WTC11 (cell line): ENCODE data around the gene CCDC126.
"Not testable (repeated sequence)": the region's sequence is repeated elsewhere in the genome, so short reads cannot be mapped to it uniquely, and the experiment has no call there.

Source experiments
- ATF1 ChIP-seq: sonication (generic); formaldehyde crosslinking; IDR thresholded peaks from 2 replicates; pipeline ENCODE4 v1.8.1; 2023; ENCODE audit warnings: mild to moderate bottlenecking, moderate library complexity, missing genetic modification reagents
- FOXJ3 ChIP-seq: sonication (generic); formaldehyde crosslinking; IDR thresholded peaks from 2 replicates; pipeline ENCODE4 v1.9.0; 2021; ENCODE audit warnings: missing genetic modification reagents, mild to moderate bottlenecking, borderline replicate concordance
- FOXK1 ChIP-seq: sonication (generic); formaldehyde crosslinking; IDR thresholded peaks from 2 replicates; pipeline ENCODE4 v1.8.0; 2022; ENCODE audit warnings: mild to moderate bottlenecking, moderate library complexity, missing genetic modification reagents
- MAX ChIP-seq: sonication (generic); formaldehyde crosslinking; IDR thresholded peaks from 2 replicates; pipeline ENCODE4 v1.8.0; 2022; ENCODE audit warnings: mild to moderate bottlenecking, missing genetic modification reagents
- NR3C1 ChIP-seq: sonication (generic); formaldehyde crosslinking; conservative IDR thresholded peaks from 2 replicates; pipeline ENCODE4 v1.8.1; 2023; ENCODE audit warnings: low read depth, mild to moderate bottlenecking, missing genetic modification reagents
- TF ChIP-seq, protein P1 (sequence below): sonication (generic); formaldehyde crosslinking; conservative IDR thresholded peaks from 2 replicates; pipeline ENCODE4 v1.8.1; 2022; ENCODE audit warnings: mild to moderate bottlenecking, missing genetic modification reagents
- TF ChIP-seq, protein P2 (sequence below): sonication (generic); formaldehyde crosslinking; IDR thresholded peaks from 2 replicates; pipeline ENCODE4 v1.8.0; 2022; ENCODE audit warnings: mild to moderate bottlenecking, missing genetic modification reagents
- TF ChIP-seq, protein P3 (sequence below): fragments of 200-600 bp; IDR thresholded peaks from 2 replicates; pipeline ENCODE4 v1.8.0; 2022; ENCODE audit warnings: antibody characterized with exemption

- not testable (repeated sequence) for TF ChIP-seq ATF1 (CRISPR knock-in tag); MAX; FOXJ3; NR3C1 (CRISPR knock-in tag); FOXK1 (CRISPR knock-in tag)
- TF ChIP-seq, protein P1, sequence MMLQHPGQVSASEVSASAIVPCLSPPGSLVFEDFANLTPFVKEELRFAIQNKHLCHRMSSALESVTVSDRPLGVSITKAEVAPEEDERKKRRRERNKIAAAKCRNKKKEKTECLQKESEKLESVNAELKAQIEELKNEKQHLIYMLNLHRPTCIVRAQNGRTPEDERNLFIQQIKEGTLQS (CRISPR knock-in tag) = not testable (repeated sequence)
- TF ChIP-seq, protein P2, sequence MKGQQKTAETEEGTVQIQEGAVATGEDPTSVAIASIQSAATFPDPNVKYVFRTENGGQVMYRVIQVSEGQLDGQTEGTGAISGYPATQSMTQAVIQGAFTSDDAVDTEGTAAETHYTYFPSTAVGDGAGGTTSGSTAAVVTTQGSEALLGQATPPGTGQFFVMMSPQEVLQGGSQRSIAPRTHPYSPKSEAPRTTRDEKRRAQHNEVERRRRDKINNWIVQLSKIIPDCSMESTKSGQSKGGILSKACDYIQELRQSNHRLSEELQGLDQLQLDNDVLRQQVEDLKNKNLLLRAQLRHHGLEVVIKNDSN (CRISPR knock-in tag) = not testable (repeated sequence)
- TF ChIP-seq, protein P3, sequence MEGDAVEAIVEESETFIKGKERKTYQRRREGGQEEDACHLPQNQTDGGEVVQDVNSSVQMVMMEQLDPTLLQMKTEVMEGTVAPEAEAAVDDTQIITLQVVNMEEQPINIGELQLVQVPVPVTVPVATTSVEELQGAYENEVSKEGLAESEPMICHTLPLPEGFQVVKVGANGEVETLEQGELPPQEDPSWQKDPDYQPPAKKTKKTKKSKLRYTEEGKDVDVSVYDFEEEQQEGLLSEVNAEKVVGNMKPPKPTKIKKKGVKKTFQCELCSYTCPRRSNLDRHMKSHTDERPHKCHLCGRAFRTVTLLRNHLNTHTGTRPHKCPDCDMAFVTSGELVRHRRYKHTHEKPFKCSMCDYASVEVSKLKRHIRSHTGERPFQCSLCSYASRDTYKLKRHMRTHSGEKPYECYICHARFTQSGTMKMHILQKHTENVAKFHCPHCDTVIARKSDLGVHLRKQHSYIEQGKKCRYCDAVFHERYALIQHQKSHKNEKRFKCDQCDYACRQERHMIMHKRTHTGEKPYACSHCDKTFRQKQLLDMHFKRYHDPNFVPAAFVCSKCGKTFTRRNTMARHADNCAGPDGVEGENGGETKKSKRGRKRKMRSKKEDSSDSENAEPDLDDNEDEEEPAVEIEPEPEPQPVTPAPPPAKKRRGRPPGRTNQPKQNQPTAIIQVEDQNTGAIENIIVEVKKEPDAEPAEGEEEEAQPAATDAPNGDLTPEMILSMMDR = not testable (repeated sequence)
Measured at GRCh38 chr7:23581975-23582374, 15.2 kb upstream of the CCDC126 start.
